Prostate gland (tissue), 2 donors: ENCODE results near the gene TAF11L9.
"Not testable (repeated sequence)": the region's sequence is repeated elsewhere in the genome, so short reads cannot be mapped to it uniquely, and the experiment has no call there.

Source experiments
- POLR2A ChIP-seq: fragments of 450-650 bp; IDR thresholded peaks from one replicate; pipeline ENCODE4 v1.6.1; 2016; ENCODE audit warnings: antibody characterized with exemption, mild to moderate bottlenecking
- POLR2AphosphoS5 ChIP-seq: sonication (generic); formaldehyde crosslinking; IDR thresholded peaks from one replicate; pipeline ENCODE4 v1.6.1; 2017; ENCODE audit warnings: antibody characterized with exemption
- TF ChIP-seq, protein P1 (sequence below), 4 experiments: fragments of 200-600 bp in 2 of 4; fragments of 450-650 bp in 2 of 4; sonication (generic) in 2 of 4; IDR thresholded peaks; 1 replicate in 3 of 4; 2 replicates in 1 of 4; pipeline ENCODE4 v1.5.1; 2016 to 2019; ENCODE audit warnings: antibody characterized with exemption in 4 of 4, mild to moderate bottlenecking in 2 of 4, moderate library complexity in 2 of 4

DNA sequence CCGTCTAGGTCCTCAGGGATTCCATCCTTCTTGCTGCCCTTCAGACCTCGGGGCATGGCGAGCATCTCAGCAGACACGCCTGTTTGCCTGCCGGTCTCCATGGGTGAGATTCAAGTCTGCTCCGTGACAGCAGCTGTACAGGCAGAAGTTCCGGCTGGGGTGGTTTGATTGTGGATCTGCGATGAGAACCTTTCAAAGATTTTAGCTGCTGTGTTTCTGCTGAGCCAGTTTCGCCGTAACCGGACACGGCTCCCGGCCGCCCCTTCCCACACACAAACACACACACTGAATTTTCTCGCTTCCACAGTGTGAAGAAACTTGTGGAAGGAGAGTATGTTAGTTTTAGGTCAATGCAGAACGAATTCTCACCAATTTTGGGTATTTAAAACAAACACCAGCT lies 3.3 kb downstream of the TAF11L9 start, which contains the start of gene TAF11L8:
- TF ChIP-seq POLR2A, POLR2AphosphoS5: not testable (repeated sequence)
- TF ChIP-seq, protein P1, sequence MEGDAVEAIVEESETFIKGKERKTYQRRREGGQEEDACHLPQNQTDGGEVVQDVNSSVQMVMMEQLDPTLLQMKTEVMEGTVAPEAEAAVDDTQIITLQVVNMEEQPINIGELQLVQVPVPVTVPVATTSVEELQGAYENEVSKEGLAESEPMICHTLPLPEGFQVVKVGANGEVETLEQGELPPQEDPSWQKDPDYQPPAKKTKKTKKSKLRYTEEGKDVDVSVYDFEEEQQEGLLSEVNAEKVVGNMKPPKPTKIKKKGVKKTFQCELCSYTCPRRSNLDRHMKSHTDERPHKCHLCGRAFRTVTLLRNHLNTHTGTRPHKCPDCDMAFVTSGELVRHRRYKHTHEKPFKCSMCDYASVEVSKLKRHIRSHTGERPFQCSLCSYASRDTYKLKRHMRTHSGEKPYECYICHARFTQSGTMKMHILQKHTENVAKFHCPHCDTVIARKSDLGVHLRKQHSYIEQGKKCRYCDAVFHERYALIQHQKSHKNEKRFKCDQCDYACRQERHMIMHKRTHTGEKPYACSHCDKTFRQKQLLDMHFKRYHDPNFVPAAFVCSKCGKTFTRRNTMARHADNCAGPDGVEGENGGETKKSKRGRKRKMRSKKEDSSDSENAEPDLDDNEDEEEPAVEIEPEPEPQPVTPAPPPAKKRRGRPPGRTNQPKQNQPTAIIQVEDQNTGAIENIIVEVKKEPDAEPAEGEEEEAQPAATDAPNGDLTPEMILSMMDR (IDR thresholded peaks at IDR 0.05), result not testable (repeated sequence)
